Stomach (tissue), 9 donors: ENCODE results near the gene CIZ1. TPM values are rescaled to one million over a fixed set of nuclear protein-coding genes. Genes with fewer than 3 reads are reported as not detected.

Experiments used
- DNase-seq, 2 donors: peaks; one replicate each; pipeline versions ENCODE4 v3.0.0 to v3.0.0-alpha.2; 2013 to 2019
- H3K27ac ChIP-seq, 5 donors: fragments of 200-600 bp in 4 of 5; sonication (generic) in 4 of 5; one replicate each; pipeline ENCODE4 v1.5.1; 2013 to 2019; ENCODE audit warnings: mild to moderate bottlenecking in 1 of 5, moderate library complexity in 1 of 5
- H3K27me3 ChIP-seq, 3 donors: fragments of 200-600 bp; sonication (generic); one replicate each; pipeline ENCODE4 v1.5.1; 2017 to 2019; ENCODE audit warnings: mixed run types in 1 of 3
- H3K36me3 ChIP-seq, 4 donors: fragments of 200-600 bp; sonication (generic); 1 replicate in 3 of 4; 2 replicates in 1 of 4; pipeline ENCODE4 v1.5.1; 2016 to 2019
- H3K4me1 ChIP-seq, 4 donors: fragments of 200-600 bp; sonication (generic); one replicate each; pipeline ENCODE4 v1.5.1; 2016 to 2019
- H3K4me3 ChIP-seq, 4 donors: fragments of 200-600 bp; sonication (generic) in 3 of 4; one replicate each; pipeline ENCODE4 v1.5.1; 2016 to 2019; ENCODE audit warnings: mild to moderate bottlenecking in 1 of 4
- H3K9me3 ChIP-seq, 4 donors: fragments of 200-600 bp; sonication (generic); one replicate each; pipeline ENCODE4 v1.5.1; 2016 to 2019
- EP300 ChIP-seq: sonication (generic); formaldehyde crosslinking; IDR thresholded peaks from one replicate; pipeline ENCODE4 v1.6.1; 2017; ENCODE audit warnings: antibody characterized with exemption
- POLR2A ChIP-seq, 4 donors: fragments of 450-650 bp; IDR thresholded peaks; one replicate each; pipeline ENCODE4 v1.6.1; 2016; ENCODE audit warnings: antibody characterized with exemption in 4 of 4, control low read depth in 2 of 4, mild to moderate bottlenecking in 1 of 4, moderate library complexity in 1 of 4
- POLR2AphosphoS5 ChIP-seq, 3 donors: sonication (generic); formaldehyde crosslinking; IDR thresholded peaks; one replicate each; pipeline ENCODE4 v1.6.1; 2016; ENCODE audit warnings: antibody characterized with exemption in 3 of 3
- WGBS, 5 donors: extraction: QIAGEN DNeasy Blood & Tissue Kit in 3 of 5; methylation state at CpG; one replicate each; pipeline versions ENCODE4 v1.1.5 to v1.1.7; 2013 to 2018; 5-methylcytosine and 5-hydroxymethylcytosine counted together
- intact Hi-C: fragments of 100-400 bp; cut with DNase I; formaldehyde crosslinking; loops from one replicate; pipeline ENCODE4 v1.15.1; 2023; ENCODE audit warnings: low total_unique reads
- polyA plus RNA-seq, 3 donors: library from polyadenylated mRNA; stranded (reverse); fragments of 200-250 nt; gene quantifications; one replicate each; pipeline ENCODE4 v1.2.3, GENCODE V29; 2013
- total RNA-seq, 5 donors: library from RNA; depleted of rRNA; stranded (reverse); fragments of >200 nt; gene quantifications; one replicate each; pipeline versions ENCODE4 v1.1.0 to v1.2.3, GENCODE V29; 2014 to 2016
- TF ChIP-seq, protein P1 (sequence below), 7 experiments: fragments of 450-650 bp in 4 of 7; fragments of 200-600 bp in 3 of 7; sonication (generic) in 3 of 7; IDR thresholded peaks; one replicate each; pipeline ENCODE4 v1.5.1; 2016 to 2019; ENCODE audit warnings: antibody characterized with exemption in 7 of 7, control low read depth in 2 of 7, mild to moderate bottlenecking in 1 of 7
- donor health status: healthy with polysubstance abuse.
- donor health status: Bipolar disorder and iron deficiency.
- donor health status: healthy.

Gene CIZ1
- total and polyA plus RNA-seq, 8 donors: 15.2 to 217 (median 55.6) TPM

DNA sequence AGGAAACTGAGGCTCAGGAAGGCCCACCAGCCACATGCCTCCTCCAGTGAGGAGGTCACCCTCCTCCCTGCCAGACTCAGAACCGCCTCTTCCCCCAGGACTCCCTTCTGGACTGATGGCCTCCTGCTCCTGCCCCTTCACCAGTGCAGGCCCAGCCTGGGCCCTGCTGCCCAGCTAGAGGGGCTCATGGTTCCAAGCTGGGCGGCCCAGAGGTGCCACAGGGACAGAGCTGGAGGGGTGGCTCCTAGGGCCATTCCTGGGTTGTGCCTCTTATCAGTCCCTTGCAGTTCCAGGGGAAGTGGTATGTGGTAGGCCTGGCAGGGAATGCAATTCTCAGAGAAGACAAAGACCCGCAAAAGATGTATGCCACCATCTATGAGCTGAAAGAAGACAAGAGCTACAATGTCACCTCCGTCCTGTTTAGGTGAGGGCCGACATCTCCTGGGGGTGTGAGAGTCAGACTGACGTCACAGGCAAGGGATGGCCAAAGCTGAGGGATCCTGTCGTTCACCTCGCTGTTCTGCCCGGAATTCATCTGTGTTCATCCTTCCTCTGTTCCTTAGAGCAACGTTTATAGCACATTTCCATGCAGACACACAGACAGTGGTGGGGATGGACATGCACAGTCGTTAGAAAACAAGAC lies 41.3 kb downstream of the CIZ1 start:
- peak overlapping the region in 3 of 4 donors; percentile 13 to 44 (median 20) for H3K4me3 ChIP-seq
- no peak for DNase-seq
- no peaks in the 10 kb centered on the region for H3K27me3 ChIP-seq
- peaks cover 10 to 42% (median 20%) of the 10 kb centered on the region in 4 donors for H3K4me1 ChIP-seq
- WGBS, 5 donors: 67 to 73% (median 70%) methylated on average over 9 to 11 of the region's 11 CpGs
- H3K36me3 ChIP-seq: no peaks in the 10 kb centered on the region
- intact Hi-C loops: no loop called here
- no peaks in the 10 kb centered on the region for H3K9me3 ChIP-seq
- TF ChIP-seq EP300: no peak
- H3K27ac ChIP-seq: peak overlapping the region in 3 of 5 donors; percentile 68 to 88 (median 87)

DNA sequence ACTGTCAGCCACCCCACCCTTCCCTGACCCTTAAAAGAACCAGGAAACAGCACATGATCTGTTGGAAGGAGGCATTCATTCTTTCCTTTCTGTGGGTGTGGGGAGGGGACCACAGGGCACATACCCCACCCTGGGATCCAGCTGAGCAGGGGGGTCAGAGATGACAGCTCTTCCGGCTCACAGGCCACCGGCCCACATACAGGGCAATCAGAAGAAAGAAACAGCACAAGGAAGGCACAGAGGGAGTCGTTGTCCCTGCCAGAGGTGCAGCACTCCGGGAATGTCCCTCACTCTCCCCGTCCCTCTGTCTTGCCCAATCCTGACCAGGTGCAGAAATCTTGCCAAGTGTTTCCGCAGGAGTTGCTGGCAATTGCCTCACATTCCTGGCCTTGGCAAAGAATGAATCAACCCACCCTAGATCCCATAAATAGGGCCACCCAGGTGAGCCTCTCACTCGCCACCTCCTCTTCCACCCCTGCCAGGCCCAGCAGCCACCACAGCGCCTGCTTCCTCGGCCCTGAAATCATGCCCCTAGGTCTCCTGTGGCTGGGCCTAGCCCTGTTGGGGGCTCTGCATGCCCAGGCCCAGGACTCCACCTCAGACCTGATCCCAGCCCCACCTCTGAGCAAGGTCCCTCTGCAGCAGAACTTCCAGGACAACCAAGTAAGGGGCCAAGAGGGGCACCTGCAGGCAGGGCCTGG lies 42.2 kb downstream of the CIZ1 start, which contains the start of gene LCN2:
TSS of gene LCN2 (plus strand) at position 453 of the 701 bp plus-strand sequence. CDS start at position 526, 73 bp downstream.
- Histone ChIP-seq H3K27me3 (no peaks in the 10 kb centered on the region), H3K36me3 (no peaks in the 10 kb centered on the region), H3K4me3 (peak within 1 kb of the TSS in 3 of 4 donors; percentile 13 to 44 (median 20)), H3K9me3 (no peaks in the 10 kb centered on the region), H3K4me1 (peaks cover 10 to 44% (median 24%) of the 10 kb centered on the region in 4 donors), H3K27ac (peak within 1 kb of the TSS in 4 of 5 donors; percentile 2 to 88 (median 78))
- intact Hi-C loops: no loop called here
- TF ChIP-seq, protein P1, sequence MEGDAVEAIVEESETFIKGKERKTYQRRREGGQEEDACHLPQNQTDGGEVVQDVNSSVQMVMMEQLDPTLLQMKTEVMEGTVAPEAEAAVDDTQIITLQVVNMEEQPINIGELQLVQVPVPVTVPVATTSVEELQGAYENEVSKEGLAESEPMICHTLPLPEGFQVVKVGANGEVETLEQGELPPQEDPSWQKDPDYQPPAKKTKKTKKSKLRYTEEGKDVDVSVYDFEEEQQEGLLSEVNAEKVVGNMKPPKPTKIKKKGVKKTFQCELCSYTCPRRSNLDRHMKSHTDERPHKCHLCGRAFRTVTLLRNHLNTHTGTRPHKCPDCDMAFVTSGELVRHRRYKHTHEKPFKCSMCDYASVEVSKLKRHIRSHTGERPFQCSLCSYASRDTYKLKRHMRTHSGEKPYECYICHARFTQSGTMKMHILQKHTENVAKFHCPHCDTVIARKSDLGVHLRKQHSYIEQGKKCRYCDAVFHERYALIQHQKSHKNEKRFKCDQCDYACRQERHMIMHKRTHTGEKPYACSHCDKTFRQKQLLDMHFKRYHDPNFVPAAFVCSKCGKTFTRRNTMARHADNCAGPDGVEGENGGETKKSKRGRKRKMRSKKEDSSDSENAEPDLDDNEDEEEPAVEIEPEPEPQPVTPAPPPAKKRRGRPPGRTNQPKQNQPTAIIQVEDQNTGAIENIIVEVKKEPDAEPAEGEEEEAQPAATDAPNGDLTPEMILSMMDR (IDR thresholded peaks at IDR 0.05): no peak
- TF ChIP-seq POLR2AphosphoS5 (IDR thresholded peaks at IDR 0.05): peak in 2 of 3 donors; percentile 67 to 86
- peak; percentile 84 to 85 for DNase-seq
- WGBS, 5 donors: 42 to 63% (median 50%) methylated on average over 5 to 9 of the region's 9 CpGs

DNA sequence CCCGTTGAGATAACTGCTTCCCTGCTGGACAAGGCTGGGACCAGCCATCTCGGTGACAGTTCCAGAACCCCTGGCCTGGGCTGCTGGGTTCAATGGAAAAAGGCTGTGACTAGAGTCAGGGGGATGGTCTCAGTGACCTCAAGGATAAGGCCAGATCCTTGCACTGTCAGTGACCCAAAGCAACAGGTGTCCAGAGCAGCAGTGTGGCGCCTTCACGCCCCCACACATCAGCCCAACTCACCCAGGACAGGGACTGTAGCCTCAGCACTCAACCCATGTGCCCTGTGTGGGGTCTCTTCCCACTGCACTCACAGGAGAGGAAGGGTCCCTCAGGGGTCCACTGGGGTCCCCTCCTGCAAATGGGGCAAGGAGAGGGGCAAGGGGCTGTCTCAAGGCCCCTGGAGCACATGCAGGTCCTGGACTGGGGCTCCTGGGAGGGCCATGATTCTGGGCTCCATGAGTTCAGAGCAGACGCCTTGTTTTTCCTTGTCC lies 42.8 kb downstream of the CIZ1 start:
- DNase-seq: peak in 1 of 2 donors; percentile 5
- 77 to 92% (median 85%) methylated on average over 3 to 5 of the region's 5 CpGs for WGBS, 5 donors
- peak overlapping the region in 3 of 5 donors; percentile 68 to 88 (median 87) for H3K27ac ChIP-seq

DNA sequence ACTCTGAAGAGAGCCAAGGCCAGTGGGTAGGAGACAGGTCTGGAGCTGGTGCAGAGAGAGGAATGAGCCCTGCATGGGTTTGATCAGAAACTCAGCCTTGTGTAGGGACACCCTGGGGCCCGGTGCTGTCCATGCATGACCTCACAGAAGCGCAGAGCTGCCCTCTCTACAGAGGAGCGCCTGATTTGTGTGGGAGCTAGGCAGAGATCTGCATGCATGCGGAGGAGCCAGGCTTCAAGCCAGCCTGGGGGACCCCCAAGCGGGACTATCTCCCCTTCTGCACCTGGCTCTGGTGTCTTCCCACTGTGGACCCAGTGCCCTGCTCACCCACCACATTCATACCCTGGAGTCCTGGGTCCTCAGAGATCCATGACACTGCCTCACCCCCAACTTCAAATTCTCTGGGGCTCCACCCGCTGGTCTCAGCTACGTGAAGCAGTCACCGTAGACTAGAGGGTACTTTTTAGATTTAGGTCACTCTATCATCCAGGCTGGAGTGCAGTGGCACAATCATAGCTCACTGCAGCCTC lies 44.7 kb downstream of the CIZ1 start:
- Histone ChIP-seq H3K27me3 (no peaks in the 10 kb centered on the region), H3K9me3 (no peaks in the 10 kb centered on the region), H3K27ac (no peak overlapping the region), H3K36me3 (no peaks in the 10 kb centered on the region), H3K4me3 (no peak overlapping the region), H3K4me1 (peaks cover 10 to 56% (median 26%) of the 10 kb centered on the region in 4 donors)
- no peak for DNase-seq
- TF ChIP-seq POLR2AphosphoS5 (IDR thresholded peaks at IDR 0.05) (no peak), EP300 (no peak), POLR2A (IDR thresholded peaks at IDR 0.05) (no peak)
- TF ChIP-seq, protein P1 (IDR thresholded peaks at IDR 0.05): no peak
- WGBS, 5 donors: 87 to 94% (median 92%) methylated on average over 8 of the region's 8 CpGs
- intact Hi-C loops: no loop called here

More for the DNA sequence above, 42.8 kb downstream of the CIZ1 start:
- TF ChIP-seq, protein P1 (IDR thresholded peaks at IDR 0.05): no peak
- no peak for TF ChIP-seq EP300
- no peak for TF ChIP-seq POLR2A (IDR thresholded peaks at IDR 0.05)
- no peak for TF ChIP-seq POLR2AphosphoS5 (IDR thresholded peaks at IDR 0.05)
- Histone ChIP-seq H3K9me3 (no peaks in the 10 kb centered on the region), H3K27me3 (no peaks in the 10 kb centered on the region), H3K4me1 (peaks cover 10 to 50% (median 26%) of the 10 kb centered on the region in 4 donors), H3K36me3 (no peaks in the 10 kb centered on the region), H3K4me3 (no peak overlapping the region)
- intact Hi-C loops: no loop called here
